Neural cell (in vitro differentiated cells): ENCODE data around the gene DNMT3L.

Experiments
- EP300 ChIP-seq: fragments of 450-650 bp; conservative IDR thresholded peaks from 2 replicates; pipeline ENCODE4 v1.6.1; 2014; ENCODE audit warnings: antibody characterized with exemption, mild to moderate bottlenecking, moderate library complexity; ENCODE audit not compliant: poor library complexity, severe bottlenecking
- EZH2 ChIP-seq: fragments of 200-600, 300-800 bp; shearing (Covaris generic), sonication (generic); IDR thresholded peaks from 2 replicates; pipeline ENCODE4 v1.6.1; 2014; ENCODE audit warnings: antibody characterized with exemption, low read length, borderline replicate concordance, mild to moderate bottlenecking; ENCODE audit not compliant: insufficient read depth, poor library complexity, severe bottlenecking
- POLR2AphosphoS5 ChIP-seq: IDR thresholded peaks from 2 replicates; pipeline ENCODE4 v1.6.1; 2012
- RAD21 ChIP-seq: fragments of 450-650 bp; conservative IDR thresholded peaks from 2 replicates; pipeline ENCODE4 v1.6.1; 2014; ENCODE audit warnings: antibody characterized with exemption, mild to moderate bottlenecking, moderate library complexity
- SMC3 ChIP-seq: fragments of 450-650 bp; conservative IDR thresholded peaks from 2 replicates; pipeline ENCODE4 v1.6.1; 2014; ENCODE audit warnings: antibody characterized with exemption, mild to moderate bottlenecking, moderate library complexity; ENCODE audit not compliant: poor library complexity
- TF ChIP-seq, protein P1 (sequence below): fragments of 450-650 bp; IDR thresholded peaks from 2 replicates; pipeline ENCODE4 v1.5.1; 2014; ENCODE audit warnings: antibody characterized with exemption, mild to moderate bottlenecking, moderate library complexity; ENCODE audit not compliant: poor library complexity, severe bottlenecking
- TF ChIP-seq, protein P2 (sequence below): IDR thresholded peaks from 2 replicates; pipeline ENCODE4 v1.6.1; 2012; ENCODE audit warnings: borderline replicate concordance

DNA sequence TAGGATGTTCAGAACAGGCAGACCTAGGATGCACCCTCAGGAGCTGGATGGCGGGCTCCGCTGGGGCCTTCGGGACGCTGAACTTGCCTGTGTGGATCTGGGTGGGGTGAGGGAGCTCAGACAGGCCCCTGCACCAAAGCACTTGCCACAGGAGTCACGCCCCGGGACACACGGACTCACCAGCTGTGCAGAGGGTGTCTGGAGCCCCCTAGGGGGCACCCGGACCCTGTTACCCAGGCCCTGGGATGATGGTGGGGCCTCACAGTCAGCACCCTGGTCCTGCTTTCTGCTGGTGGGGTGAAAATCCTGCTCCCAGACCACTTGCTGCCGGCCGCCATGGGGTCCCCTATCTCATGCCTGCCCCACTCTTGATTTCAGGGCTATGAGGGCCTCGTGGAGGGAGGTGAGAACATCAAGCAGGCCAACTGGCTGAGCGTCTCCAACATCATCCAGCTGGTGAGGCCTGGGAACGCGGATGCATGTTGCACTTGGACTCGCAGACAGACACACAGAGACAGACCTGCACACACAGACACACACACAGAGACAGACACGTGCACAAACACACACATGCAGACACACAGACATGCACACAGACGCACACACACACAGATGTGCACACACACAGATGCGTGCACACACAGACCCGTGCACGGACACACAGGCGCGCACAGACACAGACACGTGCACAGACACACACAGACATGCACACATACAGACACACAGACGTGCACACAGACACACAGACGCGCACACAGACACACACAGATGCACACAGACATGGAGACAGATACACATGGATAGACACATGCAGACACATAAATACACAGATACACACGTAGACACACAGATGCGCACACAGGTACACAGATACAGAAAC lies 49.2 kb upstream of the DNMT3L start:
- TF ChIP-seq SMC3 (no peak), RAD21 (no peak), EZH2 (no peak), POLR2AphosphoS5 (no peak), EP300 (no peak)
- TF ChIP-seq, protein P1, sequence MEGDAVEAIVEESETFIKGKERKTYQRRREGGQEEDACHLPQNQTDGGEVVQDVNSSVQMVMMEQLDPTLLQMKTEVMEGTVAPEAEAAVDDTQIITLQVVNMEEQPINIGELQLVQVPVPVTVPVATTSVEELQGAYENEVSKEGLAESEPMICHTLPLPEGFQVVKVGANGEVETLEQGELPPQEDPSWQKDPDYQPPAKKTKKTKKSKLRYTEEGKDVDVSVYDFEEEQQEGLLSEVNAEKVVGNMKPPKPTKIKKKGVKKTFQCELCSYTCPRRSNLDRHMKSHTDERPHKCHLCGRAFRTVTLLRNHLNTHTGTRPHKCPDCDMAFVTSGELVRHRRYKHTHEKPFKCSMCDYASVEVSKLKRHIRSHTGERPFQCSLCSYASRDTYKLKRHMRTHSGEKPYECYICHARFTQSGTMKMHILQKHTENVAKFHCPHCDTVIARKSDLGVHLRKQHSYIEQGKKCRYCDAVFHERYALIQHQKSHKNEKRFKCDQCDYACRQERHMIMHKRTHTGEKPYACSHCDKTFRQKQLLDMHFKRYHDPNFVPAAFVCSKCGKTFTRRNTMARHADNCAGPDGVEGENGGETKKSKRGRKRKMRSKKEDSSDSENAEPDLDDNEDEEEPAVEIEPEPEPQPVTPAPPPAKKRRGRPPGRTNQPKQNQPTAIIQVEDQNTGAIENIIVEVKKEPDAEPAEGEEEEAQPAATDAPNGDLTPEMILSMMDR, result no peak
- TF ChIP-seq, protein P2, sequence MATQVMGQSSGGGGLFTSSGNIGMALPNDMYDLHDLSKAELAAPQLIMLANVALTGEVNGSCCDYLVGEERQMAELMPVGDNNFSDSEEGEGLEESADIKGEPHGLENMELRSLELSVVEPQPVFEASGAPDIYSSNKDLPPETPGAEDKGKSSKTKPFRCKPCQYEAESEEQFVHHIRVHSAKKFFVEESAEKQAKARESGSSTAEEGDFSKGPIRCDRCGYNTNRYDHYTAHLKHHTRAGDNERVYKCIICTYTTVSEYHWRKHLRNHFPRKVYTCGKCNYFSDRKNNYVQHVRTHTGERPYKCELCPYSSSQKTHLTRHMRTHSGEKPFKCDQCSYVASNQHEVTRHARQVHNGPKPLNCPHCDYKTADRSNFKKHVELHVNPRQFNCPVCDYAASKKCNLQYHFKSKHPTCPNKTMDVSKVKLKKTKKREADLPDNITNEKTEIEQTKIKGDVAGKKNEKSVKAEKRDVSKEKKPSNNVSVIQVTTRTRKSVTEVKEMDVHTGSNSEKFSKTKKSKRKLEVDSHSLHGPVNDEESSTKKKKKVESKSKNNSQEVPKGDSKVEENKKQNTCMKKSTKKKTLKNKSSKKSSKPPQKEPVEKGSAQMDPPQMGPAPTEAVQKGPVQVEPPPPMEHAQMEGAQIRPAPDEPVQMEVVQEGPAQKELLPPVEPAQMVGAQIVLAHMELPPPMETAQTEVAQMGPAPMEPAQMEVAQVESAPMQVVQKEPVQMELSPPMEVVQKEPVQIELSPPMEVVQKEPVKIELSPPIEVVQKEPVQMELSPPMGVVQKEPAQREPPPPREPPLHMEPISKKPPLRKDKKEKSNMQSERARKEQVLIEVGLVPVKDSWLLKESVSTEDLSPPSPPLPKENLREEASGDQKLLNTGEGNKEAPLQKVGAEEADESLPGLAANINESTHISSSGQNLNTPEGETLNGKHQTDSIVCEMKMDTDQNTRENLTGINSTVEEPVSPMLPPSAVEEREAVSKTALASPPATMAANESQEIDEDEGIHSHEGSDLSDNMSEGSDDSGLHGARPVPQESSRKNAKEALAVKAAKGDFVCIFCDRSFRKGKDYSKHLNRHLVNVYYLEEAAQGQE, result no peak
